Activated CD4-positive, alpha-beta T cell treated with anti-CD3 and anti-CD28 coated beads, Interleukin-2, amount 50 U/mL, for 24 hours (primary cell): ENCODE measurements around the gene ALDH1L2.

Source experiments
- DNase-seq, 2 donors: peaks; one replicate each; pipeline ENCODE4 v3.0.0-alpha.2; 2020; ENCODE audit warnings: low read depth in 1 of 2, low spot score in 1 of 2

ALDH1L2 gene

GRCh38 chr12:105033851-105034250 is 50.4 kb downstream of the ALDH1L2 start:
- DNase-seq: no peak

GRCh38 chr12:105032703-105033357 is 51.4 kb downstream of the ALDH1L2 start:
- DNase-seq: no peak

- DNase-seq: no peak
These were observed 53.1 kb downstream of the ALDH1L2 start for GRCh38 chr12:105030820-105031807.

DNA sequence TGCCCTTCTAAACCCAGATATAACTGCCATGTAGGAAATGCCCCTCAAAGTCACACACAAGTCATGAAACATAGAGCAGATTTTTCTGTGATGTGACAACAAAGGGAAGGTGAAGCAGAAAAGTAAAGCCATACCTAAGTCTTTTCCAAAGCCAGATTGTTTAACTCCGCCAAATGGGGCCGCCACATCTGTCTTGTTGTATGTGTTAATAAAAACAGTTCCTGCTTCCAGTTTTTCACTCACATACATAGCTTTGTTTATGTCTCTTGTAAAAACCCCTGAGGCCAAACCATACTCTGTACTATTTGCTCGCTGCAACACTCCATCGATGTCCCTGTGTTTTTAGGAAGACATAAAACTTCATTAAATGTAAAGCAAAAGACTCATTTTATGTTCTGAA is 57.8 kb downstream of the ALDH1L2 start:
- DNase-seq: no peak

DNA sequence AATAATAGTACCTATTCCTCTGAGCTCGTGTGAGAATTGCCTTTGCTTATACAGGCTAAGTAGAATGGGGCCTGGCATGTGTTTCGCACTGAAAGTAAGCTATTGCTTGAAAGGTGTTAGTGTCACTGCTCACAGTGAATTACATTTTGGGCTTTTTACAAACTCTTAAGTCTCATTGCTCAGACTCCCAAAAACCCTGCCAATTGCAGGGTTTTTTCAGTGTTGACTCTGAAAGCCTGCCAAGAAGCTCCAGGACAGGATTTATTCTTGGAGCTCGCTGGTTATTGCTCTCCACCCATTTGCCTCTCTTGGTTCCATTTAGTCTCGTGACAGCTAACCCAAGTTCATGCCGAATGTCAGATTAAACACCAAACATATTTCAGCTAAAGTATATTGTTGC is 58.4 kb downstream of the ALDH1L2 start:
- DNase-seq: no peak

GRCh38 chr12:105024928-105025327 is 59.3 kb downstream of the ALDH1L2 start:
- DNase-seq: no peak

- DNase-seq: no peak
These were observed 63.9 kb downstream of the ALDH1L2 start for GRCh38 chr12:105020241-105020962.

- DNase-seq: no peak
These were observed 65.5 kb downstream of the ALDH1L2 start for GRCh38 chr12:105018776-105019175.

- no peak for DNase-seq
These were observed 66.2 kb downstream of the ALDH1L2 start for GRCh38 chr12:105018012-105018411.

- DNase-seq: no peak
These were observed 68.7 kb downstream of the ALDH1L2 start for GRCh38 chr12:105015543-105015942.

GRCh38 chr12:105014603-105015002 is 69.7 kb downstream of the ALDH1L2 start:
- no peak for DNase-seq

DNA sequence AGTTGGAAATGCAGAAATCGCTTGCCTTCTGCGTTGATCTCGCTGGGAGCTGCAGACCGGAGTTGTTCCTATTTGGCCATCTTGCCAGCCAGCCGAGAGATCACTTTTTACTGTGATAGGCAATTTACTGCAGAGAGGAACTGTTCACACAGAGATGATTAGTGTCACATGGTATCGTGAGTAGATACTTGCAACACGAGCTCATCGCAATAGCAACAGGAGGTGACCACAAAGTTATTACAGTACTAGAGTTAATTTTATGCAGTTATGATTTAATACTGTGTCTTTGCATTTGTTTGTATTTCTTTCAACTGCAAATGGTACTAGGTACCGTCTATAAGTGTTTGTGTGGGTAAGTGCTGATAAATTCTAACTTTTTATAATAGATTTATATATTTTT is 70.4 kb downstream of the ALDH1L2 start:
- no peak for DNase-seq

GRCh38 chr12:105001476-105001875 is 82.8 kb downstream of the ALDH1L2 start:
- DNase-seq: no peak

DNA sequence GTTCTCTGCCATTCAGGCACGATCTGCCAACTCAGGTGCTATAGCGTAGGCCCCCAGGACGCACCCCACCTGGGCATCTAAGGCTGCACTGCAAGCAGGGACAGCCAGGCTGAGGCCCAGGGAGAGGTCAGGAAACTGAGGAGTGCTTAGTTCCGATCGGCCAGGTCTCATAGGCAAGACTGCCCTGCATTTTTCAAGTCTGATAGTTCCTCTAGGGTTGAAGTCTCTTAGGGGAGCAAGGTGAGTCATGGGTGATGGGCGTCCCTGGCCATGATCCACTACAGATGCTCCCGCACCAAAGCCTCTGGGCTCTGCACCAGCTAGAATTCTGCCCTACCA is 84.9 kb downstream of the ALDH1L2 start:
- DNase-seq: no peak

GRCh38 chr12:104998423-104999346 is 85.6 kb downstream of the ALDH1L2 start:
- DNase-seq: no peak

GRCh38 chr12:104997541-104997940 is 86.7 kb downstream of the ALDH1L2 start:
- DNase-seq: no peak

- no peak for DNase-seq
These were observed 89.9 kb downstream of the ALDH1L2 start for GRCh38 chr12:104994336-104994735.

- no peak for DNase-seq
These were observed 92.6 kb downstream of the ALDH1L2 start for GRCh38 chr12:104991565-104992128.

DNA sequence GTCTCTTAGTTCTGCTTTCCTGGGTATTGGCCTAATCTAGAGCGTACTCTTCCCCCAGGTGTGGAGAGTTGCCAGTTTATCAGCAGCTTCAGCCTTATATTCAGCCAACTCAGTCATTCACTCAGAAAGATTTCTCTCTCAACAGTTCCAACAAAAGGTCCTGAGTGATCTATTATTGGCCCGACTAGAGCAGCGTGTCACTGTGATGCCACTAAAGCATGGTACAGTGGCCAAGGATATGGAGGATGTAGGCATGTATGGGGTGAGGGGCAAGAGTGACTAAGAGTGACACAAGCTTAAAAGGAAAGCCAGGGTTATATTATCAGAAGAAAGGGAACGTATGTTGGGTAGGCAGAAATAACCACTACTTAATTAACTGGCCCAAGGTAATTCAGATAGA is 93.3 kb downstream of the ALDH1L2 start:
- no peak for DNase-seq
